ENCODE measurements around the gene SLC25A15.
A peak's percentile ranks its signal among the peaks of the same experiment; 100 is the strongest.
"Not testable (repeated sequence)": the region's sequence is repeated elsewhere in the genome, so short reads cannot be mapped to it uniquely, and the experiment has no call there.

The SLC25A15 gene

GRCh38 chr13:40814803-40815202 lies 25.4 kb downstream of the SLC25A15 start:
- DNase-seq: no peak

GRCh38 chr13:40818926-40819325 lies 29.5 kb downstream of the SLC25A15 start:
- no peak for DNase-seq

GRCh38 chr13:40819797-40820315 lies 30.4 kb downstream of the SLC25A15 start:
- DNase-seq: no peak

GRCh38 chr13:40839725-40840124 lies 50.3 kb downstream of the SLC25A15 start:
- DNase-seq: peak; percentile 30

- not testable (repeated sequence) for DNase-seq
These were observed 51.5 kb downstream of the SLC25A15 start for GRCh38 chr13:40840955-40841354.

Data from AML-193 (cell line).